Measurements from ENCODE around the gene ZFHX3.

The ZFHX3 gene

GRCh38 chr16:72932677-72933335 lies 115.1 kb downstream of the ZFHX3 start:
- H3K27ac Mint-ChIP-seq = peak overlapping the region in 2 of 3 experiments; percentile 39 to 48
- H3K36me3 Mint-ChIP-seq (ENCODE audit: low read depth) = no peaks in the 10 kb centered on the region
- no peaks in the 10 kb centered on the region for H3K27me3 Mint-ChIP-seq (ENCODE audit: low read depth)
- TF ChIP-seq, protein P1, sequence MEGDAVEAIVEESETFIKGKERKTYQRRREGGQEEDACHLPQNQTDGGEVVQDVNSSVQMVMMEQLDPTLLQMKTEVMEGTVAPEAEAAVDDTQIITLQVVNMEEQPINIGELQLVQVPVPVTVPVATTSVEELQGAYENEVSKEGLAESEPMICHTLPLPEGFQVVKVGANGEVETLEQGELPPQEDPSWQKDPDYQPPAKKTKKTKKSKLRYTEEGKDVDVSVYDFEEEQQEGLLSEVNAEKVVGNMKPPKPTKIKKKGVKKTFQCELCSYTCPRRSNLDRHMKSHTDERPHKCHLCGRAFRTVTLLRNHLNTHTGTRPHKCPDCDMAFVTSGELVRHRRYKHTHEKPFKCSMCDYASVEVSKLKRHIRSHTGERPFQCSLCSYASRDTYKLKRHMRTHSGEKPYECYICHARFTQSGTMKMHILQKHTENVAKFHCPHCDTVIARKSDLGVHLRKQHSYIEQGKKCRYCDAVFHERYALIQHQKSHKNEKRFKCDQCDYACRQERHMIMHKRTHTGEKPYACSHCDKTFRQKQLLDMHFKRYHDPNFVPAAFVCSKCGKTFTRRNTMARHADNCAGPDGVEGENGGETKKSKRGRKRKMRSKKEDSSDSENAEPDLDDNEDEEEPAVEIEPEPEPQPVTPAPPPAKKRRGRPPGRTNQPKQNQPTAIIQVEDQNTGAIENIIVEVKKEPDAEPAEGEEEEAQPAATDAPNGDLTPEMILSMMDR (IDR thresholded peaks at IDR 0.05; ENCODE audit: unreplicated experiment in 3 of 3) = no peak
- no peak overlapping the region for H3K4me3 Mint-ChIP-seq
- H3K9me3 Mint-ChIP-seq = no peaks in the 10 kb centered on the region
- peaks cover 69% of the 10 kb centered on the region for H3K4me1 Mint-ChIP-seq

DNA sequence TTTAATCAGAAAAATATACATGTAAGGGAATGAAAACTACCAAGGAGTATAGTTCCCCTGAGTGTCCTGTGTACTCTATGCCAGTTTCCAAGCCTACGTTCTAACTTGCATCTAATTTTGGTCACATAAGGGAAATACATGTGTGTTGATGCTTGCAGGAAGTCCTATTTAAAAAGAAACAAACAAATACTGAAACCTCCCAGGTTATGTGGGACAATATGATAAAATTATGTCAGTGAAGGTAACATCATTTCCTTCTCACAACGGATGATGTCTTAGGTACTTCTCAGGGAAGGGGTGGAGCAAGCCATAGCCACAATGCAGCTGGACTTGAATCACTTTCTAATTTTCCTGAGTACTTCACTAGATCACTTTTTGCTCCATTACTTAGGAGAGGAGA lies 115.9 kb downstream of the ZFHX3 start:
- no peak overlapping the region for H3K4me3 Mint-ChIP-seq
- H3K36me3 Mint-ChIP-seq (ENCODE audit: low read depth) = no peaks in the 10 kb centered on the region
- H3K27me3 Mint-ChIP-seq (ENCODE audit: low read depth) = no peaks in the 10 kb centered on the region
- H3K9me3 Mint-ChIP-seq = no peaks in the 10 kb centered on the region
- peak overlapping the region; percentile 7 to 74 (median 46) for H3K27ac Mint-ChIP-seq
- TF ChIP-seq, protein P1 (IDR thresholded peaks at IDR 0.05; ENCODE audit: unreplicated experiment in 3 of 3) = no peak
- H3K4me1 Mint-ChIP-seq = peaks cover 67% of the 10 kb centered on the region

- peaks cover 64% of the 10 kb centered on the region for H3K4me1 Mint-ChIP-seq
- no peaks in the 10 kb centered on the region for H3K36me3 Mint-ChIP-seq (ENCODE audit: low read depth)
- H3K27me3 Mint-ChIP-seq (ENCODE audit: low read depth) = no peaks in the 10 kb centered on the region
- no peak overlapping the region for H3K4me3 Mint-ChIP-seq
- H3K9me3 Mint-ChIP-seq = no peaks in the 10 kb centered on the region
- H3K27ac Mint-ChIP-seq = peak overlapping the region in 1 of 3 experiments; percentile 46
- TF ChIP-seq, protein P1 (IDR thresholded peaks at IDR 0.05; ENCODE audit: unreplicated experiment in 3 of 3) = no peak
Measured at GRCh38 chr16:72930396-72930795, 117.5 kb downstream of the ZFHX3 start.

DNA sequence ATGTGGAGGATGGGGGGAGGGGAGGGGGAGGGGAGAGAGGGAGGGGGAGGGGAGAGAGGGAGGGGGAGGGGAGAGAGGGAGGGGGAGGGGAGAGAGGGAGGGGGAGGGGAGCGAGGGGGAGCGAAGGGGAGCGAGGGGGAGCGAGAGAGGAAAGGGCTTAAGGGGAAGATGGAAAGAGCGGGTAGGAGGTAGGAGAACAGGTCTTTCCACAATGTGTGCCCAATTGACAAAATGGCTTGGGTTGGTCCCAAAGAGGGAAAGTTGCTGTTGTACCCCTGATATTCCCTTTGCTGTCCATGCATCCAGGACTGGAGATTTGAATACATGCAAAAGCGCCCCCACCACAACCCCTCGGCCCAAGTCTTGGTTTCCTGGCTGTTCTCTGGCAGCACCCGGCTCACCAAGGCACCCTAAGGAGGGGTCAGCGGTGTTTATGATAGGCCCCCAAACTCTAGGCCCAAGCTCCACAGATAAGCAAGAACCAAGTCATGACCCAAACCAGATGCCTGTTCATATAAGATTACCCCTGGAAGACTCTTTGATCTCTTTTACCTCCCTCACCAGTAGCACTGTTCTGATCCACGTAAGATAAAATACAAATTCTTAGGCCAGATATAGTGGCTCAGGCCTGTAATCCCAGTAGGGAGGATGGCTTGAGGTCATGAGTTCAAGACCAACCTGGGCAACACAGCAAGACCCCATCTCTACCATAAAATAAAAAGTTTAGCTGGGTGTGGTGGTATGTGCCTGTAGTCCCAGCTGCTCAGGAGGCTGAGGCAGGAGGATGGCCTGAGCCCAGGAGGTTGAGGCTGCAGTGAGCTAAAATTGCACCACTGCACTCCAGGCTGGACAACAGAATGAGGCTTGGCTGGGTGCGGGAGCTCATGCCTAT lies 119.6 kb downstream of the ZFHX3 start:
- TF ChIP-seq, protein P1 (IDR thresholded peaks at IDR 0.05; ENCODE audit: unreplicated experiment in 3 of 3) = no peak
- Mint-ChIP-seq H3K4me3 (no peak overlapping the region), H3K27me3 (ENCODE audit: low read depth) (no peaks in the 10 kb centered on the region), H3K36me3 (ENCODE audit: low read depth) (no peaks in the 10 kb centered on the region), H3K27ac (no peak overlapping the region), H3K9me3 (no peaks in the 10 kb centered on the region), H3K4me1 (peaks cover 61% of the 10 kb centered on the region)

DNA sequence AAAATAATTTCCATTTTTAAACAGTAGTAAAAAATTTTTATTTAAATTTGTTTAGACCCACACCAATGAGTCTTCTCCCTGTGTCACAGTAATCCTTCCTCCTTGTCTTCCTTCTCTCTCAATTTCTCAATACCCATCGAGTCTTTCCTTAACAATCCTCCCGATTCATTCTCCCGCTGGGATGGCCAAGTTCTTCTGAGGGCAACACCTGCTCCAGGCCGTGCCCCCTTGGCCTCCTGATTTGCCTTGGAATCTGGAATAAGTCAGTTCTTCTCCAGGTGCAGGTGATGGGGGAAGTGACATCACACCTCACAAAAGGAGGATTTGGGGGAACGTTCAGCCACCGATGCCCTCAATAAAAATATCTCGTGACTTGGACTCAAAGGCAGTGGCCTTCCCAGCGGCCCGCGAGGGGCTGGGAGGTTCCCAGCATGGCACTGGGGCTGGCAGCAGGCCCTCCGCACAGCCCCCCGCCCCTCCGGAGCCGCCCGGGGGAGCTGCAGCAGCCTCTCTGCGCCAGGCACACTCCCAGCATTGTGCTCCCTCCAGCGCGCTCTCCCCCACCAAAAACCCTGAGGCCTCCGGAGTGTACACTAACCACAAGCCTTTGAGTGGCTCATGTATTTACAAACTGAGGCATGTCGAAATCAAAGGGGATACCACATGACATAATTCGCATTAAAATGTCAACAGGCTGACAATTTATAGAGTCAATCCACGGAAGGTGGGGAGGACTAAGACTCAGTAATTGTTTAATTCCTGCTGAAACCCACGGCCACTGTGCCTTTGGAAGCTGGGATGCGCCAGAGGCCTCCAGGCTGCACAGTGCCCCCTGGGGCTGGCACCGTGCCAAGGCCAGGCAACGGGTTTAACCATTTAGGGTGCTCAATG lies 120.5 kb downstream of the ZFHX3 start:
- TF ChIP-seq, protein P1 (IDR thresholded peaks at IDR 0.05; ENCODE audit: unreplicated experiment in 3 of 3) = no peak
- peak overlapping the region in 2 of 3 experiments; percentile 10 to 32 for H3K27ac Mint-ChIP-seq
- H3K4me3 Mint-ChIP-seq = no peak overlapping the region
- H3K27me3 Mint-ChIP-seq (ENCODE audit: low read depth) = no peaks in the 10 kb centered on the region
- H3K36me3 Mint-ChIP-seq (ENCODE audit: low read depth) = no peaks in the 10 kb centered on the region
- H3K9me3 Mint-ChIP-seq = no peaks in the 10 kb centered on the region
- peaks cover 58% of the 10 kb centered on the region for H3K4me1 Mint-ChIP-seq

Measured in nephron (organoid).